GM18508 (cell line): ENCODE results near the gene HGD.

Source experiments
- ATAC-seq: cut with Tn5 transposase; IDR thresholded peaks from one replicate; pipeline ENCODE4 v1.9.1; 2021; ENCODE audit warnings: moderate number of reproducible peaks; ENCODE audit not compliant: insufficient read depth, unreplicated experiment

The HGD gene

GRCh38 chr3:120596853-120597223, 85.2 kb downstream of the HGD start:
- ATAC-seq = no peak

DNA sequence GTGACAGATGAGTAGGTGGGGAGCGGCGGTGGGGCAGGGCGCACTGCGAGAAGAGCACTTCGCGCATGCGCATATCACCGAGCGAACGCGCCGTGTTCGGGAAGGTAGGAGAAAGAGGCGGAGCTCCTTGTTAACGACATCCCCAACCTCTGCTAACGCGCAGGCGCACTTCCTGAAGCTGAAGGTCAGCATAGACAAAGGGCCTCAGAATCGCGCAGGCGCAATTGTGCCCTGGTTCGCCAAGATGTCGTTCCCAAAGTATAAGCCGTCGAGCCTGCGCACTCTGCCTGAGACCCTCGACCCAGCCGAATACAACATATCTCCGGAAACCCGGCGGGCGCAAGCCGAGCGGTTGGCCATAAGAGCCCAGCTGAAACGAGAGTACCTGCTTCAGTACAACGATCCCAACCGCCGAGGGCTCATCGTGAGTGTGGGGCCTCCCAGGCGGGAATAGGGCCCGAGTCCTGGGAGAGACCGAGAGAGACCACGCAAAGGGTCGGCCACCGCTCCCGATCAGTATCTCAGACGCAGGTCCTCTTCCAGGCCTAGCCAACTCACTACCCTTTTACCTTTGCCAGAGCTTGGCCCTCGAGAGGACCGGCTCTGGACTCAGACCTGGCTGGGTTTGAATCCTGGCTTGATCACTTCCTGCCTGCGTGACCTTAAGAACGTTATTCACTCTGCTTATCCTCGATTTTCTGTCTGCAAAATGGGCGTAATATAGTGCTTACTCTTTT, 85.8 kb downstream of the HGD start, which contains the start of gene NDUFB4:
TSS of gene NDUFB4 (plus strand) at position 221 of the 737 bp plus-strand sequence. CDS start at position 245, 24 bp downstream.
- ATAC-seq = peak; percentile 88

GRCh38 chr3:120595788-120596115, 86.3 kb downstream of the HGD start:
- ATAC-seq = no peak

GRCh38 chr3:120587332-120587975, 94.6 kb downstream of the HGD start:
- no peak for ATAC-seq
